CD4-positive, alpha-beta memory T cell (primary cell): ENCODE data around the gene EIF4A2. TPM values are rescaled to one million over a fixed set of nuclear protein-coding genes. Genes with fewer than 3 reads are reported as not detected.

Experiments
- microRNA-seq: library from miRNA; unstranded; fragments of <30 nt; microRNA quantifications from one replicate; pipeline ENCODE4 v1.2.0, GENCODE V29; 2021; ENCODE audit warnings: borderline replicate concordance, borderline number of aligned reads, borderline microRNAs expressed, mixed read lengths
- polyA plus RNA-seq, 2 donors: library from polyadenylated mRNA; unstranded; fragments of 300-500 nt; fragmentation: Illumina TruSeq; gene quantifications; one replicate each; pipeline ENCODE4 v1.2.3, GENCODE V29; 2021
- total RNA-seq, 2 experiments: library from RNA; stranded (reverse); gene quantifications; one replicate each; pipeline ENCODE4 v1.2.3, GENCODE V29; 2021

Gene EIF4A2
- total and polyA plus RNA-seq, 4 experiments from 2014 or later, result 242 to 632 (median 429) TPM

Small RNAs within 50 kb of the gene (microRNA-seq; reads per million reads assigned to microRNA genes)
- gene MIR1248, result 88.6 reads per million, percentile 66 among the genes with 10 or more reads in this experiment

Other genes with a start within 250 kb of the EIF4A2 start
- 10 to 100 TPM; 12.1 to 12.6 TPM for gene CRYGS, start 239.2 kb upstream of the EIF4A2 start, total RNA-seq
- 1 to 10 TPM in 1 of 2 donors, not detected in 1; 1.2 TPM for gene CRYGS, start 239.2 kb upstream of the EIF4A2 start, polyA plus RNA-seq
- gene TBCCD1, start 216.2 kb upstream of the EIF4A2 start, total RNA-seq, result 10 to 100 TPM; 20.4 to 21.0 TPM
- gene TBCCD1, start 216.2 kb upstream of the EIF4A2 start, polyA plus RNA-seq, result 10 to 100 TPM; 20.1 to 28.6 TPM
- 10 to 100 TPM; 34.0 to 38.6 TPM for gene DNAJB11, start 212.9 kb upstream of the EIF4A2 start, total RNA-seq
- gene DNAJB11, start 212.9 kb upstream of the EIF4A2 start, polyA plus RNA-seq, result 10 to 100 TPM; 37.6 to 40.0 TPM
- not detected for gene AHSG, start 170.5 kb upstream of the EIF4A2 start, total RNA-seq
- not detected for gene AHSG, start 170.5 kb upstream of the EIF4A2 start, polyA plus RNA-seq
- gene FETUB, start 143.2 kb upstream of the EIF4A2 start, total RNA-seq, result not detected
- gene FETUB, start 143.2 kb upstream of the EIF4A2 start, polyA plus RNA-seq, result not detected
- gene HRG, start 117.6 kb upstream of the EIF4A2 start, total RNA-seq, result not detected
- gene HRG, start 117.6 kb upstream of the EIF4A2 start, polyA plus RNA-seq, result not detected
- not detected for gene KNG1, start 66.2 kb upstream of the EIF4A2 start, total RNA-seq
- not detected for gene KNG1, start 66.2 kb upstream of the EIF4A2 start, polyA plus RNA-seq
- 10 to 100 TPM; 21.5 to 24.6 TPM for gene RFC4, start 22.9 kb downstream of the EIF4A2 start, total RNA-seq
- 10 to 100 TPM; 18.4 to 19.0 TPM for gene RFC4, start 22.9 kb downstream of the EIF4A2 start, polyA plus RNA-seq
- gene ADIPOQ, start 59.1 kb downstream of the EIF4A2 start, total RNA-seq, result not detected
- gene ADIPOQ, start 59.1 kb downstream of the EIF4A2 start, polyA plus RNA-seq, result not detected
- 100 to 1,000 TPM; 222 to 232 TPM for gene ST6GAL1, start 146.9 kb downstream of the EIF4A2 start, total RNA-seq
- 100 to 1,000 TPM; 165 to 172 TPM for gene ST6GAL1, start 146.9 kb downstream of the EIF4A2 start, polyA plus RNA-seq